ENCODE results near the gene CCDC12. TPM values are rescaled to one million over a fixed set of nuclear protein-coding genes. Genes with fewer than 3 reads are reported as not detected.
"Not testable (repeated sequence)": the region's sequence is repeated elsewhere in the genome, so short reads cannot be mapped to it uniquely, and the experiment has no call there.

The CCDC12 gene
- polyA plus RNA-seq, 10 donors, result 23.5 to 48.5 (median 36.6) TPM

- no peak for DNase-seq
Observed at GRCh38 chr3:46982546-46982945, 6.0 kb upstream of the CCDC12 start.

- DNase-seq, result no peak
Observed at GRCh38 chr3:46981932-46982471, 5.5 kb upstream of the CCDC12 start.

DNA sequence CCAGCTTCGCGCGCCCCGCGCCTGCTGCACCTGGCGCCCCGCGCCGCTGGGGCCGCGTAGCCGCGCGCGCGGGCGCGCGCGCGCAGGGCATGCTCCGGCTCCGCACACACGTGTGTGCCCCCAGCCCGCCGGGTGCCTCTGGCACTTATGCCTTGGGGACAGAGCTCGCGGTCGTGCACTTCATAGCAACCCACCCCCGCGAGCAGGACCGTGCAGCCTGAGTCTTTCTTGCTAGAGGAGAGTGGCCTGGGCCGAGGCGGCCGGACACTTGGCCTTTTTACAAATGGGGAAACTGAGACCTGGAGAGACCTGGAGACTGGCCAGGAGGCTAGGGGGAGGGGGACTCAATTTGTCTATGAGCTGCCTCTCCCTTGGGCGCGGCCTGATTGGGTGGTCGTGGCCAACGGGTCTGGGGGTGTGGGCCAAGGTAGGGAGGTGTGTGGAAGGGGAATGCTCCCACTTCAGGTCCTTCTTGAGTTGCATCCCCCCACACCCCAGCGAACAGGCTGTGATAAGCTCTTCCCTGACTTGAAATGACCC, 3.5 kb upstream of the CCDC12 start:
- no peak for DNase-seq

DNA sequence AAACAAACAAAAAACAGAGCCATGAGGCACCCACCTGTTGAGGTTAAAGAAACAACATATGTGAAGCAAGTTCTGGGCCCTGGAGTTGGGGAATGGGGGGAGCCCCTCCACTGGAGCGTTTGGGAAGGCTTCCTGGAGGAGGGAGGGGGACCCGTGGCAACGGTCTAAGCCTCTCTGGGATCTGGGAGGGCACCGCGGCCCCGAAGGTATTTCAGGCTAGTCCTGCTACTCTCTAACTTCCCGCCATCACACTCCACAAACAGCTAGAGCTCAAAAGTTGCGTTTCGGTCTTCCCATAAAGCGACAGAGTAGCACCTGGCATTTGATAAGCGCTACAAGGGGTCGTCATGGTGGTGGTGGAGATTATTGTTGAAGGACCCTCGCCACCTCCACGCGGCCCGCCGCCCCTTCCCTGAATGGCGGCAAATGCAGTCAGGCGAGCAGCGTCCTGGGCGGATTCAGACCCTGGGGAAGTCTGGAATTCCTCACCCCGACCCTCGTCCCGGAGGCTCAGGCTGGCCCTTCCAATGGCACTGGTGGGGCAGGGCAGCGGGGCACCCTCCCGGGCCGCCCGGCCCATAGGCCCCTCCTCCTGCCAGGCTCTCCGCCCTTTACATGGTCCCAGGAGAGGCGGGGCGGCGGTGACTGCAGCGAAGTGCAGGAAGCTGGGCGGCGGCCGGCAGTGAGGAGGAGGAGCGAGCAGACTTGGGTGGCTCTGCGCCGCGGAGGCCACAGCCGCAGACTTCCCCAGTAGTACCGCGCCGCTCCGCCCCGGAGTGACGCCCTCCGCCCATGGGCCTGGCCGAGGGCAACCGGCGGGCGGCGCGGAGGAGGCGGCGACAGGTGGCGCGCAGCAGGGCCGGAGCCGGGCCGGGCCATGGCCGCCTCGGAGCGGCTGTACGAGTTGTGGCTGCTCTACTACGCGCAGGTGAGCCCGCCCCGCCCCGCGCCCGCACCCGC, 2.7 kb upstream of the CCDC12 start, which contains the start of gene NBEAL2:
Gene NBEAL2 (plus strand): TSS at position 682 of the 960 bp plus-strand sequence. CDS start 196 bp downstream, at position 878.
- DNase-seq, result peak; percentile 86 to 94 (median 88)

DNA sequence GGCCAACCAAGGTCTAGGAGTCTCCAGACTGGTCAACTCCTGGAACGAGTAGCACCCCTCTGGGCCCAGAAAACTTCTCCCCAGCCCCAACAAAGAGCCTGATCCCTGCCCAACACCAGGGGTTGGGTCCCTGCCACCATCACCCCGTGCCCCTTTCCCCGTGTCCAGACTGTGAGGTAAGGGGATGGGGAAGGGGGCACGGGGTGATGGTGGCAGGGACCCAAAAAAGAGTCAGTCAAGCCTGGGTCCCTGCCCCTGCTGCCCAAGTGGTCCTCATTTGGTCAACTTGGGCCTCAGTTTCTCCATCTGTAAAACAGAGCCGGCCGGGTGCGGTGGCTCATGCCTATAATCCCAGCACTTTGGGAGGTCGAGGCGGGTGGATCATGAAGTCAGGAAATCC, 1.8 kb upstream of the CCDC12 start:
- DNase-seq, result no peak

- DNase-seq, result no peak
Observed at GRCh38 chr3:46977811-46978195, 1.3 kb upstream of the CCDC12 start.

DNA sequence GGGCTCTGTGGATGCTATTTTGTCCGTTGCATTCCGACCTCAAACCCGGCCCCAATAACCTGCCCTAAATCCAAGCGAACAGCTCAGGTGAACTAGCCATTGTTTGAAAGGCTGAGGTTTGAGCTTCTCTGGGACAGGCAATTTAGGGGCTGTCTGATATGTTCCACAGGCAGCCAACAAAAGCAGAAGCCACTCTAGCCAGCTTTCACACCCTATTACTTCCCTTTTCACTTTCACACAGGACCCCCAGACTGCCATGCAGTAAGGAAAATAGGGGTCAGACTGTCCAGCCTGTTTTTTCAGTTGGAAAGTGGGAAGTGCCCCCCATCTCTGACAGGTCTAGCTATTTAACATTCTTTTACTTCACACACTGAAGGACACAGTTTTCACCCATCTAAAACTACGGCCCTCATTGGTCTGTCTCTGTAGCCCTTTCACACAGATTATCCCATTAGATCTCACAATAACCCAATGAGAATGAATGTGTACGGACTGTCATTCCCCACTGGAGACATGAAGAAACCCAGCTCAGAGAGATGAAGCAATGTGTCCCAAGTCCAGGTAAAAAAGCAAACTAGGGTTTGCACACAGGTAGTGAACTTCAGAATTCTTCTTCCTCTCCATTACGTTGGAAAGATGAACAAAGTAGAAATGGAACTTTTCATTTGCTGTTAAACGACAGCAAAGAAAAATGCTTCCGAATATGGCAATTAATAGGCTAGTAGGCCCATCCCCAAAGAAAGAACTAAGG, 1.9 kb downstream of the CCDC12 start:
- no peak for DNase-seq

DNA sequence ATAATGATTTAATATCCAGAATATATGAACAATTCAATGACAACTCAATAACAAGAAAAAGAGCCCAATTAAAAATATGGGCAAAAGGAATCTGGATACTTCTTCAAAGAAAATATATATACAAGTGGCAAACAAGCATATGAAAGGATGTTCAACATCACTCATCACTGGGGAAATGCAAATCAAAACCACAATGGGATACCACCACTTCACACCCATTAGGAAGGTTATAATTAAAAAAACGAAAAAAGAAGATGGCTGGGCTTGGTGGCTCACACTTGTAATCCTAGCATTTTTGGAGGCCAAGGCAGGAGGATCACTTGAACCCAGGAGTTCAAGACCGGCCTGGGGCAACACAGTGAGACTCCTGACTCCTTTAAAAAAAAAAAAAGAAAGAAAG, 4.1 kb downstream of the CCDC12 start:
- no peak for DNase-seq

DNA sequence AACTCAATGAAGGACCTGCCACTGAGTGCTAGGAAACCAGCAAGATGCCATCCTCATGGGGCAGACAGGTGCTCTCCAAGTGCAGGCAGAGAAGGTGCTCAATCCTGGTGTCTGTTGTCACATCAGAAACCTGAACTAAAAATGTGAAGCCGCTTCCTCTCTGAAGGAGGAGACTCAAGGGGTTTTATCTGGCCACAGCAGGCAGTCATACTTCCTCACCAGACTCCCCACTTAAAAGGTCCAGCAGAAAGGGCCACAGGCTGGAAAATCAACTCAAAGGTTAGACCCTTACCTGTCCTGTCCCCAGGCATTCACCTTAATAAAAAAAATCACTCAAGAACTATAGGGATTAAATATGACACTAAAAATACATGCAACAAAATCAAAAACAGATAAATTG, 4.8 kb downstream of the CCDC12 start:
- DNase-seq, result no peak

- no peak for DNase-seq
Observed at GRCh38 chr3:46971151-46971550, 5.4 kb downstream of the CCDC12 start.

- DNase-seq, result no peak
Observed at GRCh38 chr3:46970391-46971091, 6.0 kb downstream of the CCDC12 start.

DNA sequence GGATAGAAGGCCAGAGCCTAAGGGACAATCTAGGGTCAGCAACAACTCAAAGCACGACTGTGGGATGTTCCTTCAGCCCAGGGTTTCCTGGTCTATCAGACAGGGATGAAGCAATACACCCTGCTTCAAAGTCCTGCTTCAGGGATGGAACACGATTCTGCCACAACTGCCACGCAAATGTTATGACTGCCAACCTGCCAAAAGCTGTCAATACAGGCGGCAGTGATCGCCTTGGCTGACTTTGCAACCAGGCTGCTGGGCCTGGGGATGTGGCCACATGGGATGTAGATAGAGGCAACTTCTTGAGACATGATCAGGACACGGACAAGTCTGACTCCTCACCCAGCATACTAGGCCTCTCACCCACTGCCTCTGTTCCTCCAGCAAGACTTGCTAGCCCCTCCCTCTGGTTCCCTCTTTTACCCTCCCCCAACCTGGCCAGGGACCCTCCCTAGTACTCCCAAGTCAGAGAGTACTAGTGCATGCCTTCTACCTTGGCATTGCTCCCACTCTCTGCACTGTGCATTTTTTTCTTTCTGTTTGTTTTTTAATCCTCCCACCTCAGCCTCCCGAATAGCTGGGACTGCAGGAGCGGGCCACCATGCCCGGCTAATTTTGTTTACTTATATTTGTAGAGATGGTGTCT, 7.6 kb downstream of the CCDC12 start:
- no peak for DNase-seq

- DNase-seq, result no peak
Observed at GRCh38 chr3:46966811-46967210, 9.7 kb downstream of the CCDC12 start.

DNA sequence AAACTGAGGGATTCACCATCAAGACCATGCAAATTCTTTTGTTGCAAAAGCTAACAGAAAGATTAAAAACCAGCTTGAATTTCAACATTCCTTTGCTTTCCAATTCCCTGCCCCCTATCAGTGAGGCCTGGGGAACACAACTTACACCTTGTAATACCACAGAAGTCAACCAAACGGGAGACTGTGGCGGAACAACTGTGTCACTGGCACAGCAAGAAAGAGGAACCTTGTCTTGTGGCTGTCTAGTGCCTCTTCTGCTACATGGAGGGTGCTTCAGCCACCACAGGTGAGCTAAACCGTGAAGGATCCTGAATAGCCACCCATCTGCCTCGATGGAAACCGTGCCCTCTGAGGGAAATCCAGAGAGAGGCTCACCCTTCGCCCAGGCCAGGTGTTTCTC, 11.4 kb downstream of the CCDC12 start:
- no peak for DNase-seq

DNA sequence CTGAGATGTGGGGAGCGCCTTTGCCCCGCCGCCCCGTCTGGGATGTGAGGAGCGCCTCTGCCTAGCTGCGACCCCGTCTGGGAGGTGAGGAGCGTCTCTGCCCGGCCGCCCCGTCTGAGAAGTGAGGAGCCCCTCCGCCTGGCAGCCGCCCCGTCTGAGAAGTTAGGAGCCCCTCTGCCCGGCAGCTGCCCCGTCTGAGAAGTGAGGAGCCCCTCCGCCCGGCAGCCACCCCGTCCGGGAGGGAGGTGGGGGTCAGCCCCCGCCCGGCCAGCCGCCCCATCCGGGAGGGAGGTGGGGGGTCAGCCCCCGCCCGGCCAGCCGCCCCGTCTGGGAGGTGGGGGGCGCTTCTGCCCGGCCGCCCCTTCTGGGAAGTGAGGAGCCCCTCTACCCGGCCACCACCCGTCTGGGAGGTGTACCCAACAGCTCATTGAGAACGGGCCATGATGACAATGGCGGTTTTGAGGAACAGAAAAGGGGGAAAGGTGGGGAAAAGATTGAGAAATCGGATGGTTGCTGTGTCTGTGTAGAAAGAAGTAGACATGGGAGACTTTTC, 12.4 kb downstream of the CCDC12 start:
- DNase-seq, result not testable (repeated sequence)

GRCh38 chr3:46962990-46963389, 13.6 kb downstream of the CCDC12 start:
- DNase-seq, result no peak

- DNase-seq, result no peak
Observed at GRCh38 chr3:46962427-46962826, 14.1 kb downstream of the CCDC12 start.

- DNase-seq, result no peak
Observed at GRCh38 chr3:46960835-46961234, 15.7 kb downstream of the CCDC12 start.

GRCh38 chr3:46960081-46960701, 16.4 kb downstream of the CCDC12 start:
- no peak for DNase-seq

DNA sequence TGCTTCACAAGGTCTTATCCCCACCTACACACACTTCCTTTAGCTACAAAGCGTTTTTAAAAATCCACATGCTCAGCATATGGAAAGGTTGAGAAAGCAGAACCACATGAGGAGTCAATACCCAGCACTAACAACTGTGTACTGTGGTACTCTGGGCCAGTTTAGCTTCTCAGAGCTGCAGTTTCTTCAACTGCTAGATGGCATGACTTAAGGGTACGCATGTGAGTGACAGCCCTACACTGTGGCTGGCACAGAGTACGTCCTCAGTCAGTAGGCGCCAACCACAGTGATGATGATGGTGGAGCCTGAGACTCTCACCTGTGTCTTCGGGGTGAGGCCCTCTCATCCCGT, 17.4 kb downstream of the CCDC12 start:
- DNase-seq, result no peak

Data from muscle of back (tissue), 11 donors.